ENCODE data around the gene ERBB2. TPM values are rescaled to one million over a fixed set of nuclear protein-coding genes. Genes with fewer than 3 reads are reported as not detected.

The ERBB2 gene
- total RNA-seq, 4 donors from 2014 or later: 144 to 192 (median 173) TPM

DNA sequence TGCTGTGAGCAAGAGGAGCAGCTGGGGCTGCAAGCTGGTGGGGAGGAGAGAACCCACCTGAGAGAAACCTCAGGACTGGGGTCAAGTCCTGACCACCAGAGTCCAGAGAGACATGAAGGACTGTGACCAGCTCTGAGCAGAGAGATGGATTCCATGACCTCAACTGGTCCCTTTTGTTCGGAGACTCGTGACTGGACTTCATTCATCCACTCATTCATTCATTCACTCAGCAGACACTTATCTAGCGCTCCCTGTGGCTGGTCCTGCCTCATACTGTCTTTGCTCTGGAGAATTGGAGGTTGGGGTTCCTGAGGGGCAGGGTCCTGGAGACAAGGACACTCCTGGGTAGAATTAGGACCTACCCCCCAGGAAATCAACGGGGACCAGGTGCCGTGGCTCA lies 4.0 kb downstream of the ERBB2 start:
- WGBS: 81% methylated on average over 5 of the region's 5 CpGs
- peak overlapping the region; percentile 87 for H3K27ac ChIP-seq
- peaks cover 20% of the 10 kb centered on the region for H3K36me3 ChIP-seq
- H3K4me1 ChIP-seq: peaks cover 81% of the 10 kb centered on the region
- H3K4me3 ChIP-seq: no peak overlapping the region
- no peak for DNase-seq (ENCODE audit: low spot score in 2 of 2)
- H3K27me3 ChIP-seq: no peaks in the 10 kb centered on the region
- H3K9me3 ChIP-seq: no peaks in the 10 kb centered on the region
- TF ChIP-seq POLR2A (IDR thresholded peaks at IDR 0.05) (no peak), CTCF (IDR thresholded peaks at IDR 0.05) (no peak), EP300 (IDR thresholded peaks at IDR 0.05) (no peak), POLR2AphosphoS5 (IDR thresholded peaks at IDR 0.05) (no peak)

DNA sequence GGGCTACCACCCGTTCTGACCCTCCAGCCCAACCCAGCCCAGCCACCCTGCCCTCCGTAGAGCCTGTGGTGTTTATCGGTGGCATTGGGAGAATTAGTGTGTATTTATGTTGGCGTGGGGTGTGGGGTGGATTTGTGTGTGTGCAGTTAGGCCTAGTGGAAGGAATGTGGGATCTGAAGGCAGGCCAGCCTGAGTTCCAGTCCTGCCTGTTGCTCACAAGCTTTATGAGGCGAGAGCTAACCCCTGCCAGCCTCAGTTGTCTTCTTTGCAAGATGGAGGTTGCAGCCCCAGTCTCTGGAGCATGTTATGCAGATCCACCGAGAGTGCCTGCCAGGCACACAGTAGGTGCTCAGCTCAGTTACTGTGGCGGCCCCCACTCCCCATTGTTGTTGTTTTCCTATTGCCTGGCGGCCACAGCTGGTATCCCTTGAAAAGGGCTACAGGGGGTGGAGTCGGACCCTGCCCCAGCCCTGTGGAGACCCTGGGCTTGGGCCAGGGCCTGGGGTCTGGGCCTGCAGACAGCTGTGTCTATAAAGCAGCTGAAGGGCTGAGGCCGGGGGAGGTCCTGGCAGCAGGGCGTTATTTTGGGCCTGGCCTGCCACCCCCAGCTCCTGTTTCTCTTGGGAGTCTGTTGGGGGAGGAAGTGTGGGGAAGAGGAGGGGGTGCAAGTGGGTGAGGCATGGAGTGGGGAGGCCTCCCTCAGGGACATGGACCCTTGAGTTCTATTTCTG lies 5.1 kb downstream of the ERBB2 start:
- WGBS: 49% methylated on average over 11 of the region's 11 CpGs
- no peak for DNase-seq (ENCODE audit: low spot score in 2 of 2)
- H3K9me3 ChIP-seq: no peaks in the 10 kb centered on the region
- peak overlapping the region; percentile 15 for H3K4me3 ChIP-seq
- H3K36me3 ChIP-seq: peaks cover 31% of the 10 kb centered on the region
- TF ChIP-seq POLR2AphosphoS5 (IDR thresholded peaks at IDR 0.05) (no peak), CTCF (IDR thresholded peaks at IDR 0.05) (peak; percentile 29 to 31), EP300 (IDR thresholded peaks at IDR 0.05) (no peak), POLR2A (IDR thresholded peaks at IDR 0.05) (no peak)
- peak overlapping the region; percentile 87 for H3K27ac ChIP-seq
- H3K27me3 ChIP-seq: no peaks in the 10 kb centered on the region
- peaks cover 72% of the 10 kb centered on the region for H3K4me1 ChIP-seq

DNA sequence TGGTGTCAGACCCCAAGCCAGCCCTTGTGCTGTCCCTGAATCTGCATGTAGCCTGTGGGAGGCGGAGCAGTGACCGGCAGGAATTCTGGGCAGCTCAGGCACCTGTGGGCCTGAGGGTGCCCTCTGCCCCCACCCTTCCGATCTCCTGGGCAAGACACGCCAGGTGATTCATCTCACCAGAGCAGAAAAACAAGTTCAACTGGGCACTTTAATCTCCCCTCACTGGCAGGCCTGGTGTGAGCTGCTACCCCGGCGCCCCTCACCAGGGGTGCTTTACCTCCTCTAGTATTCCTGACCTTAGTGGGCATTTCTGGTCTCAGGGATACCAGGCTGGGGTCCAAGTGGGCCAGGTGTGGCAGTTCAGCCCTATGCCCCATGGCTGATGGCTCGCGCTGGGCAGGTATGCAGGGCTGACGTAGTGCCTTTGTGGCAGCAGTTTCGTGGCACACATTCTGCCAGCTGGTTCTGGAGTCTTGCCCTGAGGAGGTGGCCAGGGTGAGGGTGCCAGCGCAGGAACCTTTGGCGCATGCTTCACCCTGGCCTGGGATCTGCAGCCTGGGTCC lies 6.0 kb downstream of the ERBB2 start:
- Histone ChIP-seq H3K9me3 (no peaks in the 10 kb centered on the region), H3K4me3 (peak overlapping the region; percentile 15), H3K36me3 (peaks cover 40% of the 10 kb centered on the region), H3K27me3 (no peaks in the 10 kb centered on the region), H3K27ac (peak overlapping the region; percentile 87), H3K4me1 (peaks cover 64% of the 10 kb centered on the region)
- no peak for DNase-seq (ENCODE audit: low spot score in 2 of 2)
- 48% methylated on average over 6 of the region's 12 CpGs for WGBS
- TF ChIP-seq CTCF (IDR thresholded peaks at IDR 0.05) (no peak), POLR2A (IDR thresholded peaks at IDR 0.05) (no peak), EP300 (IDR thresholded peaks at IDR 0.05) (no peak), POLR2AphosphoS5 (IDR thresholded peaks at IDR 0.05) (no peak)

- Histone ChIP-seq H3K4me3 (peak overlapping the region; percentile 15), H3K4me1 (peaks cover 58% of the 10 kb centered on the region), H3K27me3 (no peaks in the 10 kb centered on the region), H3K27ac (peak overlapping the region; percentile 87), H3K9me3 (no peaks in the 10 kb centered on the region), H3K36me3 (peaks cover 45% of the 10 kb centered on the region)
- DNase-seq (ENCODE audit: low spot score in 2 of 2): no peak
- WGBS: 58% methylated on average over 8 of the region's 8 CpGs
- TF ChIP-seq POLR2AphosphoS5 (IDR thresholded peaks at IDR 0.05) (no peak), EP300 (IDR thresholded peaks at IDR 0.05) (no peak), CTCF (IDR thresholded peaks at IDR 0.05) (no peak), POLR2A (IDR thresholded peaks at IDR 0.05) (no peak)
Observed at GRCh38 chr17:39706383-39706782, 6.5 kb downstream of the ERBB2 start.

DNA sequence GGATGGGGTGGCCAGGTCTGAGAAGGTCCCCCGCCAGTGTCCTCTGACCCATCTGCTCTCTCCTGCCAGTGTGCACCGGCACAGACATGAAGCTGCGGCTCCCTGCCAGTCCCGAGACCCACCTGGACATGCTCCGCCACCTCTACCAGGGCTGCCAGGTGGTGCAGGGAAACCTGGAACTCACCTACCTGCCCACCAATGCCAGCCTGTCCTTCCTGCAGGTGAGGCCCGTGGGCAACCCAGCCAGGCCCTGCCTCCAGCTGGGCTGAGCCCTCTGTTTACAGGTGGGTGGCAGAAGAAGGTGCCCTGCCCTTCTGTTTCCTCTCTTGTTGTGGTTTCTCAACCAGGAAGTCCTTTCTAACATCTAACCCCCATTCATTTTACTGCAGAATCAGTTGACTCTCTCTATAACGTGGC lies 7.1 kb downstream of the ERBB2 start:
- Histone ChIP-seq H3K36me3 (peaks cover 51% of the 10 kb centered on the region), H3K4me1 (peaks cover 53% of the 10 kb centered on the region), H3K9me3 (no peaks in the 10 kb centered on the region), H3K27ac (peak overlapping the region; percentile 87), H3K27me3 (no peaks in the 10 kb centered on the region), H3K4me3 (peak overlapping the region; percentile 15)
- DNase-seq (ENCODE audit: low spot score in 2 of 2): no peak
- 90% methylated on average over 4 of the region's 7 CpGs for WGBS
- TF ChIP-seq POLR2AphosphoS5 (IDR thresholded peaks at IDR 0.05) (no peak), POLR2A (IDR thresholded peaks at IDR 0.05) (no peak), CTCF (IDR thresholded peaks at IDR 0.05) (no peak), EP300 (IDR thresholded peaks at IDR 0.05) (no peak)

Data from suprapubic skin (tissue), 4 donors.